ENCODE measurements around the gene P2RY12. TPM values are rescaled to one million over a fixed set of nuclear protein-coding genes. Genes with fewer than 3 reads are reported as not detected.
"Not testable (repeated sequence)": the region's sequence is repeated elsewhere in the genome, so short reads cannot be mapped to it uniquely, and the experiment has no call there.

Gene P2RY12
- total RNA-seq, 4 donors from 2014 or later = 6.3 to 11.5 (median 8.8) TPM

- WGBS, 2 donors = 86 to 87% methylated on average over 8 of the region's 8 CpGs
- H3K9me3 ChIP-seq = no peaks in the 10 kb centered on the region
- H3K27ac ChIP-seq = no peak overlapping the region
- H3K4me1 ChIP-seq = peaks cover 0 to 4% (median 0%) of the 10 kb centered on the region in 4 donors
- H3K4me3 ChIP-seq = no peak overlapping the region
- no peaks in the 10 kb centered on the region for H3K36me3 ChIP-seq
- TF ChIP-seq, protein P1, sequence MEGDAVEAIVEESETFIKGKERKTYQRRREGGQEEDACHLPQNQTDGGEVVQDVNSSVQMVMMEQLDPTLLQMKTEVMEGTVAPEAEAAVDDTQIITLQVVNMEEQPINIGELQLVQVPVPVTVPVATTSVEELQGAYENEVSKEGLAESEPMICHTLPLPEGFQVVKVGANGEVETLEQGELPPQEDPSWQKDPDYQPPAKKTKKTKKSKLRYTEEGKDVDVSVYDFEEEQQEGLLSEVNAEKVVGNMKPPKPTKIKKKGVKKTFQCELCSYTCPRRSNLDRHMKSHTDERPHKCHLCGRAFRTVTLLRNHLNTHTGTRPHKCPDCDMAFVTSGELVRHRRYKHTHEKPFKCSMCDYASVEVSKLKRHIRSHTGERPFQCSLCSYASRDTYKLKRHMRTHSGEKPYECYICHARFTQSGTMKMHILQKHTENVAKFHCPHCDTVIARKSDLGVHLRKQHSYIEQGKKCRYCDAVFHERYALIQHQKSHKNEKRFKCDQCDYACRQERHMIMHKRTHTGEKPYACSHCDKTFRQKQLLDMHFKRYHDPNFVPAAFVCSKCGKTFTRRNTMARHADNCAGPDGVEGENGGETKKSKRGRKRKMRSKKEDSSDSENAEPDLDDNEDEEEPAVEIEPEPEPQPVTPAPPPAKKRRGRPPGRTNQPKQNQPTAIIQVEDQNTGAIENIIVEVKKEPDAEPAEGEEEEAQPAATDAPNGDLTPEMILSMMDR (IDR thresholded peaks at IDR 0.05) = no peak
- TF ChIP-seq POLR2A (IDR thresholded peaks at IDR 0.05) = no peak
- no peak for TF ChIP-seq EP300 (IDR thresholded peaks at IDR 0.05)
- DNase-seq (ENCODE audit: low spot score in 2 of 2) = no peak
- no peaks in the 10 kb centered on the region for H3K27me3 ChIP-seq
Observed at GRCh38 chr3:151394611-151395010, 10.1 kb upstream of the P2RY12 start.

GRCh38 chr3:151393941-151394340 lies 9.4 kb upstream of the P2RY12 start:
- no peak for TF ChIP-seq EP300 (IDR thresholded peaks at IDR 0.05)
- TF ChIP-seq, protein P1 (IDR thresholded peaks at IDR 0.05) = no peak
- no peak for TF ChIP-seq POLR2A (IDR thresholded peaks at IDR 0.05)
- 44 to 52% methylated on average over 4 of the region's 4 CpGs for WGBS, 2 donors
- Histone ChIP-seq H3K4me3 (no peak overlapping the region), H3K9me3 (no peaks in the 10 kb centered on the region), H3K27ac (no peak overlapping the region), H3K36me3 (no peaks in the 10 kb centered on the region), H3K27me3 (no peaks in the 10 kb centered on the region), H3K4me1 (peaks cover 0 to 4% (median 0%) of the 10 kb centered on the region in 4 donors)
- DNase-seq (ENCODE audit: low spot score in 2 of 2) = no peak

DNA sequence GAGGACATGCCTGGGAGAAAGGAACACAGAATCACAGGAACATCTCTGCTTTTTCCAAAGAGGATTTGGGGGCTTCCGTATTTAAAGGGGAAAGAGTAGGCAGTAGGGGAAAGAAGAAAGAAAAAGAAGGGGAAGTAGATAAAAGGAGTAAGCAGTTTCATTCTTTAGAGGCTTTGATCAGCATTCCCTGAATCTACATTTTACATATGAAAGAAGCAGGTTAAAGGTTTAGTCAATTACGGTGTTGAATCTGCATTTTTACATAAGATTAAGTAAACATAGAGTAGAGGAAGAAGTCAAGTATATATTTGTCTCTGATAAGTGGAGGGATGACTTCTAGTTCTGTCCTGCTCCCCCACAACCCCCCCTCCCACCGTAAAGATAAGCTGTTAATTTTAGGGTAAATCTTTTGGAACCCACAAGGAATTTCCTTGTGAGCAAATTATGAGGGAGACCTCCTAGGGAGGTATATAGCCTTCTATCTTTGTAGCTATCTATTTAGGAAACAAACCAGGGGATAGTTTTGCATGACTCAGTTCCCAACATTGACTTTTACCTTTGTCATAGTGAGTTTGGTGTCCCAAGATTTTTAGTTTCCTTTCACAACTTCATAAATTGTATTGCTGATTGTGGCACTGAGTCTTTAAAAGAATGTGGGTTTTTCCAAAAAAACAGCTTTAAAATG lies 8.7 kb upstream of the P2RY12 start:
- no peak for DNase-seq (ENCODE audit: low spot score in 2 of 2)
- Histone ChIP-seq H3K36me3 (no peaks in the 10 kb centered on the region), H3K4me1 (peaks cover 0 to 4% (median 0%) of the 10 kb centered on the region in 4 donors), H3K27me3 (no peaks in the 10 kb centered on the region), H3K9me3 (no peaks in the 10 kb centered on the region), H3K27ac (no peak overlapping the region), H3K4me3 (no peak overlapping the region)
- TF ChIP-seq POLR2A (IDR thresholded peaks at IDR 0.05) (no peak), EP300 (IDR thresholded peaks at IDR 0.05) (no peak)
- TF ChIP-seq, protein P1 (IDR thresholded peaks at IDR 0.05) = no peak
- WGBS, 2 donors = 59 to 64% methylated on average over 3 of the region's 3 CpGs

DNA sequence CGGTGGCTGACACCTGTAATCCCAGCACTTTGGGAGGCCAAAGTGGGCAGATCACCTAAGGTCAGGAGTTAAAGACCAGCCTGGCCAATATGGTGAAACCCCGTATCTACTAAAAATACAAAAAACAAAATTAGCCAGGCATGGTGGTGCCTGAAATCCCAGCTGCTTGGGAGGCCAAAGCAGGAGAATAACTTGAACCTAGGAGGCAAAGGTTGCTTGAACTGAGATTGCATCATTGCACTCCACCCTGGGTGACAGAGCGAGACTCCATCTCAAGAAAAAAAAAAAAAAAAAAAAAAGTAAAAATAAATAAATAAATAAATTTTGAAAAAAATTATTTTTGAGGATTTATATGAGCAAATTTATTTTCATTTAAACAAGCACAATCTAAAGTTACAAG lies 7.6 kb upstream of the P2RY12 start:
- WGBS, 2 donors = 72 to 100% methylated on average over 3 of the region's 3 CpGs
- not testable (repeated sequence) for H3K4me1 ChIP-seq; H3K4me3 ChIP-seq; H3K27me3 ChIP-seq; H3K9me3 ChIP-seq; H3K27ac ChIP-seq; H3K36me3 ChIP-seq; DNase-seq (ENCODE audit: low spot score in 2 of 2)

GRCh38 chr3:151391720-151392119 lies 7.2 kb upstream of the P2RY12 start:
- no peak for DNase-seq (ENCODE audit: low spot score in 2 of 2)
- TF ChIP-seq POLR2A (IDR thresholded peaks at IDR 0.05) (no peak), EP300 (IDR thresholded peaks at IDR 0.05) (no peak)
- TF ChIP-seq, protein P1 (IDR thresholded peaks at IDR 0.05) = no peak
- Histone ChIP-seq H3K4me3 (no peak overlapping the region), H3K9me3 (no peaks in the 10 kb centered on the region), H3K27me3 (no peaks in the 10 kb centered on the region), H3K36me3 (no peaks in the 10 kb centered on the region), H3K27ac (no peak overlapping the region), H3K4me1 (peaks cover 0 to 4% (median 0%) of the 10 kb centered on the region in 4 donors)
- WGBS, 2 donors = 74% methylated on average over 2 of the region's 2 CpGs

All from tibial nerve (tissue), 4 donors.